AG10803 (cell line): ENCODE results near the gene UQCC5.

Source experiments
- DNase-seq: peaks from one replicate; pipeline ENCODE4 v3.0.0; 2010; ENCODE audit warnings: low read depth
- H3K4me3 ChIP-seq: 2 replicates; pipeline ENCODE4 v1.5.1; 2011; ENCODE audit warnings: mild to moderate bottlenecking, low read length, control low read depth
- CTCF ChIP-seq: conservative IDR thresholded peaks from 2 replicates; pipeline ENCODE4 v1.5.1; 2011; ENCODE audit warnings: mild to moderate bottlenecking, low read length, control low read depth, inconsistent platforms

The UQCC5 gene, protein sequence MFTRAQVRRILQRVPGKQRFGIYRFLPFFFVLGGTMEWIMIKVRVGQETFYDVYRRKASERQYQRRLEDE

GRCh38 chr3:52536369-52537164, at the start of gene UQCC5:
TSS of gene UQCC5 (plus strand) at chr3:52536605. CDS start at chr3:52536756, 151 bp downstream.
- DNase-seq: peak; percentile 98
- TF ChIP-seq CTCF: no peak

DNA sequence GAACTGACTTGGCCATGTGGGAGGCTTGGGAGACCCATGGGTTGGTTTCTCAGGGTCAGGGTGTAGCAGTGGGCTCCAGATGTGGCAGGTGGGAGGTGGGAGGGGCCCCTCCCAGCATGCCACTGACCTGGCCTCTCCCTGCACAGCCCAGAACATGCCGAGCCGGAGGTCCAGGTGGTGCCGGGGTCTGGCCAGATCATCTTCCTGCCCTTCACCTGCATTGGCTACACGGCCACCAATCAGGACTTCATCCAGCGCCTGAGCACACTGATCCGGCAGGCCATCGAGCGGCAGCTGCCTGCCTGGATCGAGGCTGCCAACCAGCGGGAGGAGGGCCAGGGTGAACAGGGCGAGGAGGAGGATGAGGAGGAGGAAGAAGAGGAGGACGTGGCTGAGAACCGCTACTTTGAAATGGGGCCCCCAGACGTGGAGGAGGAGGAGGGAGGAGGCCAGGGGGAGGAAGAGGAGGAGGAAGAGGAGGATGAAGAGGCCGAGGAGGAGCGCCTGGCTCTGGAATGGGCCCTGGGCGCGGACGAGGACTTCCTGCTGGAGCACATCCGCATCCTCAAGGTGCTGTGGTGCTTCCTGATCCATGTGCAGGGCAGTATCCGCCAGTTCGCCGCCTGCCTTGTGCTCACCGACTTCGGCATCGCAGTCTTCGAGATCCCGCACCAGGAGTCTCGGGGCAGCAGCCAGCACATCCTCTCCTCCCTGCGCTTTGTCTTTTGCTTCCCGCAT, 49.2 kb upstream of the UQCC5 start:
- TF ChIP-seq CTCF: no peak
- DNase-seq: no peak
- no peak overlapping the region for H3K4me3 ChIP-seq

More at GRCh38 chr3:52536369-52537164, at the start of gene UQCC5:
- peak within 1 kb of the TSS; percentile 88 for H3K4me3 ChIP-seq

GRCh38 chr3:52487788-52488691, 48.4 kb upstream of the UQCC5 start:
- no peak for TF ChIP-seq CTCF
- DNase-seq: no peak
- no peak overlapping the region for H3K4me3 ChIP-seq

GRCh38 chr3:52488746-52489145, 47.7 kb upstream of the UQCC5 start:
- no peak for TF ChIP-seq CTCF
- no peak for DNase-seq
- H3K4me3 ChIP-seq: no peak overlapping the region

DNA sequence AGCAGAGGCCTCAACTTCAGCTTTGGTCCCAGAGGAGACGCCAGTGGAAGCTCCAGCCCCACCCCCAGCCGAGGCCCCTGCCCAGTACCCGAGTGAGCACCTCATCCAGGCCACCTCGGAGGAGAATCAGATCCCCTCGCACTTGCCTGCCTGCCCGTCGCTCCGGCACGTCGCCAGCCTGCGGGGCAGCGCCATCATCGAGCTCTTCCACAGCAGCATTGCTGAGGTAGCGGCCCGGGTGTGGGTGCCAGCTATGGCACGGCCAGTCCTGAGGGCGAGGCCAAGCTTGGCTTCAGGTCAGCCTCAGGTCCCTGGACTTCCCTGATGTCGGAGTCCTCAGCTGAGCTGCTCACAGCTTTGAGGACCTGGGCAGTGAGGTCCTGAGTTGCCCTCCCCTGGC, 47.0 kb upstream of the UQCC5 start:
- no peak for DNase-seq
- TF ChIP-seq CTCF: no peak
- H3K4me3 ChIP-seq: no peak overlapping the region

DNA sequence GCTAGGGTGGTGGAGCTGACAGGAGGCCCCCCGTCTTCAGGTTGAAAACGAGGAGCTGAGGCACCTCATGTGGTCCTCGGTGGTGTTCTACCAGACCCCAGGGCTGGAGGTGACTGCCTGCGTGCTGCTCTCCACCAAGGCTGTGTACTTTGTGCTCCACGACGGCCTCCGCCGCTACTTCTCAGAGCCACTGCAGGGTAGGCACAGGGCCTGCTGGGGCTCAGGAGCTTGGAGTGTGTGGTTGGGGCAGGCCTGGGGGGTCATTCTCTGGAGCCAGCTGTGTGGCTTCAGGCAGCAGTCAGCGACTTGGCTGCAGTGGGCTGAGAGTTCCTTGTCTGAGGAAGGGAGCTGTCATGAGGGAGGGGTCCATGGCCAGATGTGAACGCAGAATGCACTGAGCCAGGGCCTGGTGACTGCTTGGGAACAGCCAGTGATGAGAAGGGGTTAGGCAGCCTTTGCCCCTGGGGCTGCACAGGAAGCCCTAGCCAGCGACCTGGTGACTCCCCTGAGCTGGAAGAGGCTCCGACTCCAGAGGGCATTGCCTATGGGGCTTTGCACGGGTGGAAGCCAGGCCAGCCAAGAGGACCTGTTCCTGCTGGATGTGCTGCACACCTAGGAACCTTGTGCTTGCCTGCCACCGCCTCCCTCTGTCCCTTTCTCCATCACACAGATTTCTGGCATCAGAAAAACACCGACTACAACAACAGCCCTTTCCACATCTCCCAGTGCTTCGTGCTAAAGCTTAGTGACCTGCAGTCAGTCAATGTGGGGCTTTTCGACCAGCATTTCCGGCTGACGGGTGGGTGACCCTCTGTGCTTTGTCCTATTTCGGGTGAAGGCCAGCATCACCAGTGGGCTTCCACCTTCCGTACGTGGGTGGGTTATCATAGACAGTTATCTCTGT, 46.1 kb upstream of the UQCC5 start:
- H3K4me3 ChIP-seq: no peak overlapping the region
- no peak for TF ChIP-seq CTCF
- no peak for DNase-seq
